ENCODE results near the gene CNIH1. TPM values are rescaled to one million over a fixed set of nuclear protein-coding genes. Genes with fewer than 3 reads are reported as not detected.
"Not testable (repeated sequence)": the region's sequence is repeated elsewhere in the genome, so short reads cannot be mapped to it uniquely, and the experiment has no call there.

Gene CNIH1
- total RNA-seq, 1 donor from 2014 or later: 173 TPM

DNA sequence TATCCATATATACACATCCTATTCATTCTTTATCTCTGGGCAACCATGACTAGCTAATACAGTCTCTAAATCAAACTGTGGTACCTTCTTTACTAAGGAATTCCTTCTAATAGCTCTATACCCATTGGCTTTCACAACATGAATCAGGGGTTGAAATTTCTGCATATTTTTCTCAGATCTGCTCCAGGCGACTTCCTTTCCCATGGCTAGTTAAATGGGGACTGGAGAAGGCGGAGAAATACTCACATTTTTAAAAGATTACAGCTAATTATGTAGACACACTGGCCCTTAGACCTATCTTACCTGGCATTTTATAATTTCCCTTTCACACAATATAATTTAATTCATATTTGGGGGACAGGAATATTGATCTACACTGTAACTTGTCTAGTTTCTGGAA lies 45.5 kb downstream of the CNIH1 start:
- TF ChIP-seq, protein P1, sequence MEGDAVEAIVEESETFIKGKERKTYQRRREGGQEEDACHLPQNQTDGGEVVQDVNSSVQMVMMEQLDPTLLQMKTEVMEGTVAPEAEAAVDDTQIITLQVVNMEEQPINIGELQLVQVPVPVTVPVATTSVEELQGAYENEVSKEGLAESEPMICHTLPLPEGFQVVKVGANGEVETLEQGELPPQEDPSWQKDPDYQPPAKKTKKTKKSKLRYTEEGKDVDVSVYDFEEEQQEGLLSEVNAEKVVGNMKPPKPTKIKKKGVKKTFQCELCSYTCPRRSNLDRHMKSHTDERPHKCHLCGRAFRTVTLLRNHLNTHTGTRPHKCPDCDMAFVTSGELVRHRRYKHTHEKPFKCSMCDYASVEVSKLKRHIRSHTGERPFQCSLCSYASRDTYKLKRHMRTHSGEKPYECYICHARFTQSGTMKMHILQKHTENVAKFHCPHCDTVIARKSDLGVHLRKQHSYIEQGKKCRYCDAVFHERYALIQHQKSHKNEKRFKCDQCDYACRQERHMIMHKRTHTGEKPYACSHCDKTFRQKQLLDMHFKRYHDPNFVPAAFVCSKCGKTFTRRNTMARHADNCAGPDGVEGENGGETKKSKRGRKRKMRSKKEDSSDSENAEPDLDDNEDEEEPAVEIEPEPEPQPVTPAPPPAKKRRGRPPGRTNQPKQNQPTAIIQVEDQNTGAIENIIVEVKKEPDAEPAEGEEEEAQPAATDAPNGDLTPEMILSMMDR (IDR thresholded peaks at IDR 0.05): no peak
- no peaks in the 10 kb centered on the region for H3K36me3 ChIP-seq
- H3K27ac ChIP-seq: no peak overlapping the region
- no peaks in the 10 kb centered on the region for H3K27me3 ChIP-seq
- DNase-seq (ENCODE audit: low spot score in 2 of 2): no peak
- H3K4me1 ChIP-seq: peaks cover 5 to 12% of the 10 kb centered on the region in 2 donors
- H3K4me3 ChIP-seq: peak overlapping the region in 1 of 2 donors; percentile 76
- no peaks in the 10 kb centered on the region for H3K9me3 ChIP-seq
- intact Hi-C loops (cut with DNase I): loop anchor here (1.0 to 10.0 kb wide), 3 partner anchors 93 to 1841 kb away; partner anchors contain the start of genes BMP4, GMFB, GPR137C and TXNDC16

DNA sequence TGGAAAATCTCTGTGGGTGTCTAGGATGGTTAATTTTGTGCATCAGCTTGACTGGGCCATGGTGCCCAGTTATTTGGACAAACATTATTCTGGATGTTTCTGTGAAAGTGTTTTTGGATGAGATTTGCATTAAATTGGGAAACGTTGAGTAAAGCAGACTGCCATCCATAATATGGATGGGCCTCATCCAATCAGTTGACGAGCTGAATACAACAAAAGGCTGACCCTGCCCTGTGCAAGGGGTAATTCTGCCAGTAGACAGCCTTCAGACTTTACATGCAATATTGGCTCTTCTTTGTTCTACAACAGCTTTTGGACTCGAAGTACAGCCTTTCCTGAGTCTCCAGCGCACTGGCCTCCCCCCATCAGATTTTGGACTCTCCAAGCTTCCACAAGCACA lies 45.9 kb downstream of the CNIH1 start:
- TF ChIP-seq, protein P1 (IDR thresholded peaks at IDR 0.05): no peak
- intact Hi-C loops (cut with DNase I): loop anchor here (10.0 kb wide), 1 partner anchor 1840 kb away; the partner anchor contains the start of genes GPR137C and TXNDC16
- H3K27ac ChIP-seq: no peak overlapping the region

DNA sequence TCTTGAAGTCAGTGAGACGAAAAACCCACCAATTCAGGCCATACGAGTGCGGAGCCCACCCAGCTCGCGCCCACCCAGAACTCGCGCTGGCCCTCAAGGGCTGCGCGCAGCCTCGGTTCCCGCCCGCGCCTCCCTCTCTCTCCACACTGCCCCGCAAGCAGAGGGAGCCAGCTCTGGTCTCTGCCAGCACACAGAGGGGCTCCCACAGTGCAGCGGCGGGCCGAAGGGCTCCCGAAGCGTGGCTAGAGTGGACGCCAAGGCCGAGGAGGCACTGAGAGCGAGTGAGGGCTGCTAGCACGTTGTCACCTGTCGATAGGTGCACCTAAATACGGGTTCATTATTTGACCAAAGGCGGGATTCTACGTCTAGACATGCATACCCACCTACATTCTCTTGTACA lies 46.6 kb downstream of the CNIH1 start:
- H3K4me1 ChIP-seq: peaks cover 5 to 12% of the 10 kb centered on the region in 2 donors
- no peak overlapping the region for H3K4me3 ChIP-seq
- no peak overlapping the region for H3K27ac ChIP-seq
- no peaks in the 10 kb centered on the region for H3K27me3 ChIP-seq
- no peaks in the 10 kb centered on the region for H3K36me3 ChIP-seq
- H3K9me3 ChIP-seq: no peaks in the 10 kb centered on the region
- intact Hi-C loops (cut with DNase I): loop anchor here (10.0 kb wide), 1 partner anchor 1840 kb away; the partner anchor contains the start of genes GPR137C and TXNDC16
- DNase-seq (ENCODE audit: low spot score in 2 of 2): no peak
- TF ChIP-seq, protein P1 (IDR thresholded peaks at IDR 0.05): no peak

More for the DNA sequence above, 45.9 kb downstream of the CNIH1 start:
- no peaks in the 10 kb centered on the region for H3K36me3 ChIP-seq
- H3K4me3 ChIP-seq: no peak overlapping the region
- peaks cover 5 to 12% of the 10 kb centered on the region in 2 donors for H3K4me1 ChIP-seq
- H3K27me3 ChIP-seq: no peaks in the 10 kb centered on the region
- DNase-seq (ENCODE audit: low spot score in 2 of 2): no peak
- no peaks in the 10 kb centered on the region for H3K9me3 ChIP-seq

DNA sequence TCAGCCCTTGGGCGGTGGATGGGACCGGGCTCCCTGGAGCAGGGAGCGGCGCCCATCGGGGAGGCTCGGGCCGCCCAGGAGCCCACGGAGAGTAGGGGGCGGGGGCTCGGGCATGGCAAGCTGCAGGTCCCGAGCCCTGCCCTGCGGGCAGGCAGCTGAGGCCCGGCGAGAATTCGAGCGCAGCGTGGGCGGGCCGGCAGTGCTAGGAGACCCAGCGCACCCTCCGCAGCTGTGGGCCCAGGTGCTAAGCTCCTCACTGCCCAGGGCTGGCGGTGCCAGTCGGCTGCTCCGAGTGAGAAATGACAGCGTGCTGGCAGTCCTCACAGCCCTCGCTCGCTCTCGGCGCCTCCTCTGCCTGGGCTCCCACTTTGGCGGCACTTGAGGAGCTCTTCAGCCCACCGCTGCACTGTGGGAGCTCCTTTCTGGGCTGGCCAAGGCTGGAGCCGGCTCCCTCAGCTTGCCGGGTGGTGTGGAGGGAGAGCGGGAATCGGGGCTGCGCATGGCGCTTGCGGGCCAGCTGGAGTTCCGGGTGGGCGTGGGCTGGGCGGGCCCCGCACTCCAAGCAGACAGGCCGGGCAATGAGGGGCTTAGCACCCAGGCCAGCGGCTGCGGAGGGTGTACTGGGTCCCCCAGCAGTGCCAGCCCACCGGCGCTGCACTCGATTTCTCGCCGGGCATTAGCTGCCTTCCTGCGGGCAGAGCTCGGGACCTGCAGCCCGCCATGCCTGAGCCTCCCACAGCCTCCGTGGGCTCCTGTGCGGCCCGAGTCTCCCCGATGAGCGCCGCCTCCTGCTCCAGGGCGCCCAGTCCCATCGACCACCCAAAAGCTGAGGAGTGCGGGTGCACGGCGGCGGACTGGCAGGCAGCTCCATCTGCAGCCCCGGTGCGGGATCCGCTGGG lies 47.9 kb downstream of the CNIH1 start:
- H3K27me3 ChIP-seq; H3K9me3 ChIP-seq; H3K4me3 ChIP-seq; H3K36me3 ChIP-seq; H3K27ac ChIP-seq; DNase-seq (ENCODE audit: low spot score in 2 of 2): not testable (repeated sequence)
- intact Hi-C loops (cut with DNase I): loop anchor here (10.0 kb wide), 1 partner anchor 1838 kb away; the partner anchor contains the start of genes GPR137C and TXNDC16
- H3K4me1 ChIP-seq: peaks cover 5 to 12% of the 10 kb centered on the region in 2 donors

GRCh38 chr14:54392131-54392859 lies 48.9 kb downstream of the CNIH1 start:
- no peak overlapping the region for H3K27ac ChIP-seq
- DNase-seq (ENCODE audit: low spot score in 2 of 2): no peak
- intact Hi-C loops (cut with DNase I): loop anchor here (10.0 kb wide), 1 partner anchor 1837 kb away; the partner anchor contains the start of genes GPR137C and TXNDC16
- no peaks in the 10 kb centered on the region for H3K27me3 ChIP-seq
- H3K36me3 ChIP-seq: no peaks in the 10 kb centered on the region
- H3K9me3 ChIP-seq: no peaks in the 10 kb centered on the region
- H3K4me3 ChIP-seq: no peak overlapping the region
- H3K4me1 ChIP-seq: peaks cover 2 to 8% of the 10 kb centered on the region in 2 donors
- TF ChIP-seq, protein P1 (IDR thresholded peaks at IDR 0.05): no peak

All from ascending aorta (tissue), 2 donors.